Lung (tissue), 12 donors: ENCODE results near the gene STARD13. TPM values are rescaled to one million over a fixed set of nuclear protein-coding genes. Genes with fewer than 3 reads are reported as not detected.

ENCODE experiments used
- ATAC-seq: fragments of 200-7000 bp; cut with Tn5 transposase; one replicate; pipeline ENCODE4 v1.9.1; 2020; ENCODE audit warnings: moderate number of reproducible peaks; ENCODE audit not compliant: insufficient read depth, low FRiP score
- DNase-seq, 3 donors: peaks; one replicate each; pipeline ENCODE4 v3.0.0-alpha.2; 2013 to 2017
- H3K27ac ChIP-seq, 2 donors: one replicate each; pipeline ENCODE4 v1.5.1; 2013; ENCODE audit warnings: mild to moderate bottlenecking in 2 of 2, moderate library complexity in 2 of 2, control low read depth in 1 of 2, inconsistent platforms in 1 of 2, low read depth in 1 of 2, low read length in 1 of 2
- H3K27me3 ChIP-seq, 3 donors: one replicate each; pipeline ENCODE4 v1.5.1; 2013; ENCODE audit warnings: low read length in 2 of 3; ENCODE audit not compliant: control insufficient read depth in 3 of 3, insufficient read depth in 3 of 3
- H3K36me3 ChIP-seq, 4 donors: one replicate each; pipeline ENCODE4 v1.5.1; 2013; ENCODE audit warnings: low read length in 4 of 4, mild to moderate bottlenecking in 1 of 4, moderate library complexity in 1 of 4; ENCODE audit not compliant: control insufficient read depth in 4 of 4, insufficient read depth in 4 of 4
- H3K4me1 ChIP-seq, 5 donors: one replicate each; pipeline ENCODE4 v1.5.1; 2013; ENCODE audit warnings: low read length in 5 of 5, mild to moderate bottlenecking in 2 of 5, moderate library complexity in 1 of 5; ENCODE audit not compliant: control insufficient read depth in 5 of 5, insufficient read depth in 5 of 5
- H3K4me3 ChIP-seq: one replicate; pipeline ENCODE4 v1.5.1; 2013; ENCODE audit warnings: mild to moderate bottlenecking, control low read depth, moderate library complexity
- H3K9ac ChIP-seq, 2 donors: one replicate each; pipeline ENCODE4 v1.5.1; 2013; ENCODE audit warnings: low read length in 2 of 2, control low read depth in 1 of 2; ENCODE audit not compliant: insufficient read depth in 1 of 2
- H3K9me3 ChIP-seq, 4 donors: one replicate each; pipeline ENCODE4 v1.5.1; 2013; ENCODE audit warnings: low read length in 3 of 4, mild to moderate bottlenecking in 1 of 4, moderate library complexity in 1 of 4; ENCODE audit not compliant: control insufficient read depth in 4 of 4, insufficient read depth in 3 of 4
- CTCF ChIP-seq: IDR thresholded peaks from 2 replicates; pipeline ENCODE4 v1.5.1; 2012; ENCODE audit warnings: mild to moderate bottlenecking; ENCODE audit errors: control extremely low read depth, extremely low read depth
- WGBS, 2 donors: extraction: QIAGEN DNeasy Blood & Tissue Kit; methylation state at CpG; one replicate each; pipeline ENCODE4 v1.1.7; 2013; 5-methylcytosine and 5-hydroxymethylcytosine counted together
- polyA plus RNA-seq, 2 donors: library from polyadenylated mRNA; stranded (reverse); fragments of 200-250 nt; gene quantifications; one replicate each; pipeline ENCODE4 v1.2.1, GENCODE V29; 2013
- total RNA-seq, 2 donors: library from RNA; depleted of rRNA in 1 of 2; stranded (reverse); fragments of >200 nt in 1 of 2; gene quantifications; one replicate each; pipeline ENCODE4 v1.2.1, GENCODE V29; 2014 to 2021
- donor health status: control.
- donor health status: control.
- donor health status: Bipolar disorder and iron deficiency.
- donor health status: healthy.
- donor health status: DM: yes; HTN: yes; CAD: no.

The STARD13 gene
- total and polyA plus RNA-seq, 4 donors = 7.9 to 91.6 (median 29.7) TPM

GRCh38 chr13:33259296-33259695 lies 26.3 kb downstream of the STARD13 start:
- H3K9ac ChIP-seq = no peak overlapping the region
- H3K27me3 ChIP-seq = no peaks in the 10 kb centered on the region
- peaks cover 15 to 68% (median 51%) of the 10 kb centered on the region in 5 donors for H3K4me1 ChIP-seq
- no peaks in the 10 kb centered on the region for H3K9me3 ChIP-seq
- DNase-seq (no peak), ATAC-seq (no peak)
- H3K36me3 ChIP-seq = peaks cover 0 to 1% (median 0%) of the 10 kb centered on the region in 4 donors
- WGBS, 2 donors = 90 to 97% methylated on average over 2 of the region's 2 CpGs
- H3K4me3 ChIP-seq = no peak overlapping the region
- TF ChIP-seq CTCF = no peak
- H3K27ac ChIP-seq = no peak overlapping the region

GRCh38 chr13:33258808-33259193 lies 26.8 kb downstream of the STARD13 start:
- H3K9ac ChIP-seq = peak overlapping the region in 1 of 2 donors; percentile 56
- no peak for ATAC-seq
- H3K27ac ChIP-seq = peak overlapping the region; percentile 46 to 82

GRCh38 chr13:33257841-33258807 lies 27.4 kb downstream of the STARD13 start:
- ATAC-seq (no peak), DNase-seq (peak; percentile 29 to 90 (median 88))
- 64 to 83% methylated on average over 7 of the region's 7 CpGs for WGBS, 2 donors
- Histone ChIP-seq H3K9me3 (no peaks in the 10 kb centered on the region), H3K4me1 (peaks cover 11 to 66% (median 46%) of the 10 kb centered on the region in 5 donors), H3K4me3 (no peak overlapping the region), H3K36me3 (peaks cover 0 to 3% (median 0%) of the 10 kb centered on the region in 4 donors), H3K27me3 (no peaks in the 10 kb centered on the region), H3K9ac (peak overlapping the region in 1 of 2 donors; percentile 56), H3K27ac (peak overlapping the region; percentile 46 to 82)
- no peak for TF ChIP-seq CTCF

More at GRCh38 chr13:33258808-33259193, 26.8 kb downstream of the STARD13 start:
- Histone ChIP-seq H3K4me1 (peaks cover 12 to 68% (median 49%) of the 10 kb centered on the region in 5 donors), H3K4me3 (no peak overlapping the region), H3K9me3 (no peaks in the 10 kb centered on the region), H3K36me3 (peaks cover 0 to 2% (median under 1%) of the 10 kb centered on the region in 4 donors), H3K27me3 (no peaks in the 10 kb centered on the region)
- peak in 2 of 3 donors; percentile 61 to 83 for DNase-seq
- TF ChIP-seq CTCF = no peak
